Hepatocyte (in vitro differentiated cells): ENCODE measurements around the gene GINS2. TPM values are rescaled to one million over a fixed set of nuclear protein-coding genes. Genes with fewer than 3 reads are reported as not detected.

Source experiments
- DNase-seq: peaks from one replicate; pipeline ENCODE4 v3.0.0-alpha.2; 2016; ENCODE audit warnings: low spot score
- H2AFZ ChIP-seq: fragments of 200-600 bp; sonication (generic); 2 replicates; pipeline ENCODE4 v1.6.0; 2016; ENCODE audit warnings: antibody characterized with exemption, mild to moderate bottlenecking
- H3K27ac ChIP-seq: fragments of 200-600 bp; sonication (generic); 2 replicates; pipeline ENCODE4 v1.5.1; 2016; ENCODE audit warnings: mild to moderate bottlenecking
- H3K27me3 ChIP-seq: fragments of 200-600 bp; sonication (generic); 2 replicates; pipeline ENCODE4 v1.6.1; 2016
- H3K36me3 ChIP-seq: fragments of 200-600 bp; sonication (generic); replicated peaks from 2 replicates; pipeline ENCODE4 v1.5.1; 2016; ENCODE audit warnings: low read depth; ENCODE audit not compliant: insufficient read depth
- H3K4me1 ChIP-seq: fragments of 200-600 bp; sonication (generic); 2 replicates; pipeline ENCODE4 v1.5.1; 2016; ENCODE audit warnings: mild to moderate bottlenecking, moderate library complexity; ENCODE audit not compliant: insufficient read depth
- H3K4me2 ChIP-seq: fragments of 200-600 bp; sonication (generic); 2 replicates; pipeline ENCODE4 v1.6.0; 2016
- H3K4me3 ChIP-seq: fragments of 200-600 bp; sonication (generic); 2 replicates; pipeline ENCODE4 v1.5.1; 2016; ENCODE audit warnings: mild to moderate bottlenecking
- H3K79me2 ChIP-seq: fragments of 200-600 bp; sonication (generic); 2 replicates; pipeline ENCODE4 v1.6.0; 2017; ENCODE audit warnings: mild to moderate bottlenecking
- H3K9me2 ChIP-seq: fragments of 200-600 bp; sonication (generic); replicated peaks from 2 replicates; pipeline ENCODE4 v1.6.0; 2017; ENCODE audit warnings: mild to moderate bottlenecking; ENCODE audit not compliant: insufficient read depth
- H3K9me3 ChIP-seq: fragments of 200-600 bp; sonication (generic); 2 replicates; pipeline ENCODE4 v1.5.1; 2016; ENCODE audit warnings: low read depth, mild to moderate bottlenecking
- H4K20me1 ChIP-seq: fragments of 200-600 bp; sonication (generic); 2 replicates; pipeline ENCODE4 v1.6.0; 2016; ENCODE audit warnings: mild to moderate bottlenecking; ENCODE audit not compliant: insufficient read depth, poor library complexity, severe bottlenecking
- CTCF ChIP-seq: fragments of 200-600 bp; sonication (generic); IDR thresholded peaks from 2 replicates; pipeline ENCODE4 v1.5.1; 2016; ENCODE audit warnings: antibody characterized with exemption, mild to moderate bottlenecking; ENCODE audit not compliant: poor library complexity
- EZH2 ChIP-seq: fragments of 200-600 bp; sonication (generic); IDR thresholded peaks from 2 replicates; pipeline ENCODE4 v1.6.1; 2016; ENCODE audit warnings: antibody characterized with exemption, mild to moderate bottlenecking, borderline replicate concordance
- EZH2phosphoT487 ChIP-seq: fragments of 200-600 bp; sonication (generic); IDR thresholded peaks from one replicate; pipeline ENCODE4 v1.6.1; 2018; ENCODE audit warnings: antibody characterized with exemption, mild to moderate bottlenecking, low read depth, moderate library complexity; ENCODE audit not compliant: unreplicated experiment, severe bottlenecking
- WGBS: methylation state at CpG from one replicate; pipeline ENCODE4 v1.1.6; 2016; ENCODE audit warnings: low lambda C conversion rate; ENCODE audit errors: missing lambda C conversion rate; 5-methylcytosine and 5-hydroxymethylcytosine counted together
- polyA plus RNA-seq: library from polyadenylated mRNA; unstranded; fragments of >200 nt; fragmentation: Nextera tagmentation; extraction: Ambion mirVana; gene quantifications from 2 replicates; pipeline ENCODE4 v1.2.1, GENCODE V29; 2016
- total RNA-seq: library from RNA; depleted of rRNA; stranded (reverse); fragments of >200 nt; gene quantifications from 2 replicates; pipeline ENCODE4 v1.2.3, GENCODE V29; 2014

The GINS2 gene
- total and polyA plus RNA-seq, 2 experiments from 2014 or later: 6.3 to 7.5 TPM

DNA sequence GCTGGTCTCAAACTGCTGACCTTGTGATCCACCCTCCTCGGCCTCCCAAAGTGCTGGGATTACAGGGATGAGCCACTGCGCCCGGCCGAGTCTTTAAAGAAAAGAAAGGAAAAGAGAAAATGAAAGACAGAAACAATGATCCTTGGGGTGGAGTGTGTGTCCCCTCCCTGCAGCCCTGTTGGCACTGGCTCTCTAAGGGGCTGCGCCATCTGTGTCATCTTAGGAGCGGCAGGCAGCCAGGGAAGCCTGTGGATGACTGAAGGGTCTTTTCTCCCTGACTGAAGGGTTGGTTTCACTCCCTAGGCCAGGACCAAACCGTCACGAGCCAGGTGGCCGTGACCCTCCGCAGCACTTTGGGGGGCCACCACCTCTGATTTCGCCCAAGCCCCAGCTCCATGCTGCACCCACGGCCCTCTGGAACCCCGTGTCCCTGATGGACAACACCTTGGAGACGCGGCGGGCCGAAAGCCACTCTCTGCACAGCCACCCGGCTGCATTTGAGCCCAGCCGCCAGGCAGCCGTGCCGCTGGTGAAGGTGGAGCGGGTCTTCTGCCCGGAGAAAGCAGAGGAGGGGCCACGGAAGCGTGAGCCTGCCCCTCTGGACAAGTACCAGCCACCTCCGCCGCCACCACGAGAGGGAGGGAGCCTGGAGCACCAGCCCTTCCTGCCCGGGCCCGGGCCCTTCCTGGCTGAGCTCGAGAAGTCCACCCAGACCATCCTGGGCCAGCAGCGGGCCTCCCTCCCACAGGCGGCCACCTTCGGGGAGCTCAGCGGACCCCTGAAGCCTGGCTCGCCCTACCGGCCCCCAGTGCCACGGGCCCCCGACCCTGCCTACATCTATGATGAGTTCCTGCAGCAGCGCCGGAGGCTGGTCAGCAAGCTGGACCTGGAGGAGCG lies 27.7 kb downstream of the GINS2 start:
- Histone ChIP-seq H3K9me2 (no peaks in the 10 kb centered on the region), H3K27me3 (no peaks in the 10 kb centered on the region), H3K27ac (no peak overlapping the region), H2AFZ (no peak overlapping the region), H3K9me3 (no peaks in the 10 kb centered on the region), H3K79me2 (peaks cover 2% of the 10 kb centered on the region), H3K4me3 (no peak overlapping the region), H3K4me2 (no peak overlapping the region), H3K36me3 (no peaks in the 10 kb centered on the region), H4K20me1 (peaks cover 14% of the 10 kb centered on the region), H3K4me1 (no peaks in the 10 kb centered on the region)
- no peak for TF ChIP-seq CTCF
- no peak for TF ChIP-seq EZH2phosphoT487
- no peak for TF ChIP-seq EZH2
- WGBS: 96% methylated on average over 41 of the region's 42 CpGs
- no peak for DNase-seq

- Histone ChIP-seq H3K4me3 (no peak overlapping the region), H3K27ac (no peak overlapping the region), H3K4me2 (no peak overlapping the region), H3K9me3 (no peaks in the 10 kb centered on the region), H3K79me2 (peaks cover 4% of the 10 kb centered on the region), H3K36me3 (no peaks in the 10 kb centered on the region), H2AFZ (no peak overlapping the region), H4K20me1 (peaks cover 18% of the 10 kb centered on the region), H3K27me3 (no peaks in the 10 kb centered on the region), H3K9me2 (no peaks in the 10 kb centered on the region), H3K4me1 (no peaks in the 10 kb centered on the region)
- TF ChIP-seq CTCF: peak; percentile 74
- no peak for TF ChIP-seq EZH2
- WGBS: 77% methylated on average over 12 of the region's 12 CpGs
- peak; percentile 68 for DNase-seq
These were observed 28.8 kb downstream of the GINS2 start for GRCh38 chr16:85659805-85660511.

GRCh38 chr16:85659336-85659735 lies 29.4 kb downstream of the GINS2 start:
- 93% methylated on average over 8 of the region's 8 CpGs for WGBS
- Histone ChIP-seq H3K9me2 (no peaks in the 10 kb centered on the region), H3K36me3 (no peaks in the 10 kb centered on the region), H3K79me2 (peaks cover 7% of the 10 kb centered on the region), H3K27me3 (no peaks in the 10 kb centered on the region), H2AFZ (no peak overlapping the region), H3K27ac (no peak overlapping the region), H3K4me2 (no peak overlapping the region), H3K4me3 (no peak overlapping the region), H3K4me1 (no peaks in the 10 kb centered on the region), H4K20me1 (peaks cover 18% of the 10 kb centered on the region), H3K9me3 (no peaks in the 10 kb centered on the region)
- no peak for TF ChIP-seq CTCF
- no peak for TF ChIP-seq EZH2phosphoT487
- no peak for TF ChIP-seq EZH2
- no peak for DNase-seq
